Heart right ventricle (tissue), 16 donors: ENCODE data around the gene TMEM72. TPM values are rescaled to one million over a fixed set of nuclear protein-coding genes. Genes with fewer than 3 reads are reported as not detected.

Experiments used
- ATAC-seq, 8 donors: fragments of 200-7000 bp; cut with Tn5 transposase; one replicate each; pipeline ENCODE4 v1.9.1; 2020; ENCODE audit warnings: mild to moderate bottlenecking in 8 of 8, moderate library complexity in 8 of 8, moderate number of reproducible peaks in 1 of 8
- DNase-seq, 2 donors: peaks; one replicate each; pipeline ENCODE4 v3.0.0-alpha.2; 2020
- H3K27ac ChIP-seq, 10 donors: fragments of 200-600 bp; sonication (generic) in 2 of 10; one replicate each; pipeline versions ENCODE4 v1.5.0 to v1.8.0; 2020 to 2022; ENCODE audit warnings: mild to moderate bottlenecking in 3 of 10
- H3K27me3 ChIP-seq, 7 donors: fragments of 200-600 bp; one replicate each; pipeline ENCODE4 v1.8.0; 2021 to 2022; ENCODE audit warnings: mild to moderate bottlenecking in 2 of 7
- H3K36me3 ChIP-seq, 9 donors: fragments of 200-600 bp; sonication (generic) in 1 of 9; one replicate each; pipeline versions ENCODE4 v1.5.0 to v1.8.0; 2020 to 2022; ENCODE audit warnings: mild to moderate bottlenecking in 2 of 9
- H3K4me1 ChIP-seq, 9 donors: fragments of 200-600 bp; sonication (generic) in 1 of 9; one replicate each; pipeline versions ENCODE4 v1.5.0 to v1.8.0; 2020 to 2022; ENCODE audit warnings: mild to moderate bottlenecking in 4 of 9
- H3K4me3 ChIP-seq, 10 donors: fragments of 200-600 bp; sonication (generic) in 2 of 10; one replicate each; pipeline versions ENCODE4 v1.5.0 to v1.8.0; 2020 to 2022; ENCODE audit warnings: mild to moderate bottlenecking in 7 of 10, moderate library complexity in 2 of 10
- H3K9me3 ChIP-seq, 11 donors: fragments of 200-600 bp in 10 of 11; sonication (generic) in 2 of 11; one replicate each; pipeline versions ENCODE4 v1.5.0 to v1.8.0; 2013 to 2022; ENCODE audit warnings: mild to moderate bottlenecking in 2 of 11, control low read depth in 1 of 11, moderate library complexity in 1 of 11
- CTCF ChIP-seq, 9 donors: fragments of 200-600 bp; sonication (generic) in 2 of 9; IDR thresholded peaks; one replicate each; pipeline versions ENCODE4 v1.5.0 to v1.8.0; 2021 to 2022; ENCODE audit warnings: antibody characterized with exemption in 9 of 9, mild to moderate bottlenecking in 5 of 9, moderate library complexity in 1 of 9
- WGBS, 2 donors: extraction: QIAGEN DNeasy Blood & Tissue Kit; methylation state at CpG; one replicate each; pipeline ENCODE4 v1.1.7; 2013; ENCODE audit warnings: inconsistent platforms in 1 of 2; 5-methylcytosine and 5-hydroxymethylcytosine counted together
- intact Hi-C, 10 donors: fragments of 100-400 bp; cut with DNase I; formaldehyde crosslinking; loops; one replicate each; pipeline versions ENCODE4 v1.11.1 to v1.14.2; 2022
- polyA plus RNA-seq, 2 donors: library from polyadenylated mRNA; stranded (reverse); fragments of 200-250 nt; gene quantifications; one replicate each; pipeline ENCODE4 v1.2.3, GENCODE V29; 2013
- total RNA-seq, 10 donors: library from RNA; stranded (reverse); fragmentation: NEBNext Ultra II Directional in 3 of 10; extraction: Animal tissue kit (Norgen Biotek cat#: 25700) in 3 of 10; gene quantifications; one replicate each; pipeline versions ENCODE4 v1.2.1 to v1.2.4, GENCODE V29; 2021 to 2023
- donor health status: Arrhythmogenic right ventricular cardiomyopathy.
- donor health status: ischemic (EF 13 %, LVEDD 7.1; RV severe dilation, severe dysfunction).
- donor health status: healthy with polysubstance abuse.
- donor health status: DM: no; HTN: yes; CAD: no.
- donor health status: DM: no; HTN: no; CAD: no.
- donor health status: ischemic (EF 25% LVEDD 6.9; RV normal size, moderate dysfunction).
- donor health status: ischemic (EF 25% LVEDD 5.7; RV mildly dilated, moderate dysfunction).
- donor health status: healthy.
- donor health status: DM: yes; HTN: yes; CAD: no.
- donor health status: Ischemic cardiomyopathy.
- donor health status: ischemic (EF 35%, LVEDD 5.7; RV mildly dilated, moderate dysfunction).
- donor health status: nonischemic (EF 11% LVEDD 7.7; RV severe dilation, severe dysfunction).
- donor health status: DM: yes; HTN: yes; CAD: no.
- donor health status: PGD.
- donor health status: ischemic (EF 29% LVEDD 5.4; RV normal size, mild dysfunction).
- donor health status: nonischemic (EF 23%, LVEDD 6.1; RV moderate dilation, normal function).

Gene TMEM72
- total and polyA plus RNA-seq, 12 donors = 0.17 to 0.22 TPM; not detected in 10

DNA sequence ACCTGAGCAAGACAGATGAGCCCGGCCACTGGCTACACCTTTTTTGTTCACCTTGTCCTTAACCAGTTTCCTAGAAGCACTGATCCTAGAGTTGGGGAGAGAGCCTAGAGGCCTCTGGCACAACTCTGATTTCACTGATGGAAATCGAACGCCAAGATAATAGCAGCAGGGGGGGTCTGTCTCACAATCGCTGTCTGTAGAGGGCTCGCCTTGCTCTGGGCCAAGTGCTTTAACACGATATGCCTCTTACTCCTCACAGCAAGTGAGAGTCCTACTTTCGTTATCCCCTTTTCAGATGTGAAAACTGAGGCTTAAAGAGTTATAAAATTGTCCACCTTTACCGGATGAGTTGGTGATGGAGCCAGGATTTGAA lies 48.9 kb downstream of the TMEM72 start:
- DNase-seq (no peak), ATAC-seq (no peak)
- no peak for TF ChIP-seq CTCF (IDR thresholded peaks at IDR 0.05)
- Histone ChIP-seq H3K27ac (peak overlapping the region; percentile 76 to 98 (median 93)), H3K27me3 (no peaks in the 10 kb centered on the region), H3K9me3 (peaks cover 0 to 6% (median 0%) of the 10 kb centered on the region in 11 donors), H3K4me3 (peak overlapping the region; percentile 65 to 92 (median 74)), H3K36me3 (peaks cover 0 to 16% (median 6%) of the 10 kb centered on the region in 9 donors), H3K4me1 (peaks cover 28 to 90% (median 86%) of the 10 kb centered on the region in 9 donors)
- intact Hi-C loops = loop anchor here in 1 of 10 donors (2.0 kb wide), 1 partner anchor 15 kb away; no protein-coding TSS in a partner anchor
- 24 to 27% methylated on average over 8 of the region's 8 CpGs for WGBS, 2 donors

DNA sequence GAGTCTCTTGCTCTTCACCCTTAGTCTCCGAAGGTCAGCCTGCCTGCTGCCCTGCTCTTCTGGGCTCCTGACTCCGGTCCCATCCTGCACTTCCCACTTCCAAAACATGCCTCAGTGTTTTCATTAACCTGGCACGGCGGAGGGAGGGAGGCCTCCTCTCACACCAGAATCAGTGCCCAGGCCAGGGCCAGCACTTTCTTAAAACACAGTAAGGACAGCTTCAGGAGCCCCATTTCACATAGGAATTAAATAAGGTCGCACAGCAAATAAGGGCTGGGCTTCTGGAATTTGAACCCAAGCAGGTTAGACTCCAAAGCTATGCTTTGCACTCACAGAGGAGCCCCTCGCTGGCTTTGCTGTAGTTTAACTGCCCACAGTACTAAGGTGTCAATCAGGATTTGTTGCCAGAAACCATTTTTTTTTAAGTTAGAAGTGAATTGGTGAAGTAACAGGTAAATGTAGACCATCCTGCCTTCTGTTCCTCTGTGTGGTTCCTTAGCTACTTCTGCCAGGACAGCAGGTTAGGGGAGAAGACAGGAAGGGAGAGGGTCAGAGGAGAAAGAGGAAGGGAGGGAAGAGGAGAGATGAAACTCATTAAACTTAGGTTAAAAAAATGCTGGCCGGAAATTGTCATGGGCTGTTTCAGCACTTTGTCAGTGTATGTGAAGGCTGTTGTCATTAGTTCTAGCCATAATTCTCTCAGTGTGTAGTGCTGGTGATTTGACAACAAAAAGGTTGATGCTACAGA lies 49.5 kb downstream of the TMEM72 start:
- Histone ChIP-seq H3K4me3 (peak overlapping the region; percentile 65 to 92 (median 74)), H3K9me3 (peaks cover 0 to 6% (median 0%) of the 10 kb centered on the region in 11 donors), H3K27ac (peak overlapping the region; percentile 76 to 98 (median 93)), H3K36me3 (peaks cover 0 to 11% (median 6%) of the 10 kb centered on the region in 9 donors), H3K27me3 (no peaks in the 10 kb centered on the region), H3K4me1 (peaks cover 34 to 90% (median 86%) of the 10 kb centered on the region in 9 donors)
- TF ChIP-seq CTCF (IDR thresholded peaks at IDR 0.05) = no peak
- ATAC-seq (no peak), DNase-seq (peak in 1 of 2 donors; percentile 18)
- WGBS, 2 donors = 32 to 40% methylated on average over 7 of the region's 7 CpGs
- intact Hi-C loops = loop anchor here in 1 of 10 donors (2.0 kb wide), 1 partner anchor 14 kb away; no protein-coding TSS in a partner anchor

- no peak for TF ChIP-seq CTCF (IDR thresholded peaks at IDR 0.05)
- Histone ChIP-seq H3K27ac (peak overlapping the region in 9 of 10 donors; percentile 89 to 98 (median 94)), H3K4me1 (peaks cover 34 to 91% (median 86%) of the 10 kb centered on the region in 9 donors), H3K4me3 (peak overlapping the region; percentile 7 to 92 (median 74)), H3K36me3 (peaks cover 0 to 7% (median 4%) of the 10 kb centered on the region in 9 donors), H3K9me3 (peaks cover 0 to 6% (median 0%) of the 10 kb centered on the region in 11 donors), H3K27me3 (no peaks in the 10 kb centered on the region)
- ATAC-seq = no peak
- 28 to 33% methylated on average over 4 of the region's 4 CpGs for WGBS, 2 donors
- intact Hi-C loops = loop anchor here in 1 of 10 donors (2.0 kb wide), 1 partner anchor 14 kb away; no protein-coding TSS in a partner anchor
- DNase-seq = peak in 1 of 2 donors; percentile 4
Measured at GRCh38 chr10:44961230-44961571, 50.1 kb downstream of the TMEM72 start.

- Histone ChIP-seq H3K27ac (peak overlapping the region; percentile 89 to 98 (median 93)), H3K27me3 (no peaks in the 10 kb centered on the region), H3K4me3 (peak overlapping the region in 8 of 10 donors; percentile 65 to 92 (median 74)), H3K36me3 (no peaks in the 10 kb centered on the region), H3K9me3 (no peaks in the 10 kb centered on the region), H3K4me1 (peaks cover 35 to 94% (median 91%) of the 10 kb centered on the region in 9 donors)
- ATAC-seq = no peak
- intact Hi-C loops = loop anchor here in 1 of 10 donors (2.0 kb wide), 1 partner anchor 13 kb away; no protein-coding TSS in a partner anchor
- DNase-seq = peak in 1 of 2 donors; percentile 7
- WGBS, 2 donors = 60 to 64% methylated on average over 11 of the region's 11 CpGs
- no peak for TF ChIP-seq CTCF (IDR thresholded peaks at IDR 0.05)
Measured at GRCh38 chr10:44961931-44962750, 51.0 kb downstream of the TMEM72 start.
